ENCODE data around the gene PIGL.

PIGL gene

DNA sequence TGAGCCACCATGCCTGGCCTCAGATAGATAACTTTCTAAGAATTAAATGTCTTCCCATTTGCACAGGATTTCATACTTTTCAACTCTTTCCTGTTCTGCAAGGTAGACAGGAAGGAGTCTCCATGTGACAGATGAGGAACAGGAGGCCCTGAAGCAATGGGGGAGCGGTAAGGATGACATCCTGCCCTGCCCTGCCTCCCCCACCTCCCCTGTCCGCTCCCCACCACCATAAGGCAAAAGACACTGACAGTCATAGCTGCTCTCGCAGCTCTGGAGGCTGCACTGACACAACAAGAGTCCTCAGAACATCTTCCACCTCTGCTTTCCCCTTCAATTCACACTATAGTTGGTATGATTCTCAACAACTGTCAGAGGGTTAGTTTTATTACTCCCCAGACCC, 126.6 kb downstream of the PIGL start:
- no peak overlapping the region for H3K4me3 ChIP-seq (ENCODE audit: low read depth, low read length)
- no peak for TF ChIP-seq CTCF (IDR thresholded peaks at IDR 0.05; ENCODE audit: insufficient read depth, low read depth, low read length, missing control alignments)
- no peak for DNase-seq (ENCODE audit: low read depth)

- DNase-seq (ENCODE audit: low read depth): no peak
- H3K4me3 ChIP-seq (ENCODE audit: low read depth, low read length): no peak overlapping the region
- TF ChIP-seq CTCF (IDR thresholded peaks at IDR 0.05; ENCODE audit: insufficient read depth, low read depth, low read length, missing control alignments): no peak
Measured at GRCh38 chr17:16345565-16345964, 128.6 kb downstream of the PIGL start.

DNA sequence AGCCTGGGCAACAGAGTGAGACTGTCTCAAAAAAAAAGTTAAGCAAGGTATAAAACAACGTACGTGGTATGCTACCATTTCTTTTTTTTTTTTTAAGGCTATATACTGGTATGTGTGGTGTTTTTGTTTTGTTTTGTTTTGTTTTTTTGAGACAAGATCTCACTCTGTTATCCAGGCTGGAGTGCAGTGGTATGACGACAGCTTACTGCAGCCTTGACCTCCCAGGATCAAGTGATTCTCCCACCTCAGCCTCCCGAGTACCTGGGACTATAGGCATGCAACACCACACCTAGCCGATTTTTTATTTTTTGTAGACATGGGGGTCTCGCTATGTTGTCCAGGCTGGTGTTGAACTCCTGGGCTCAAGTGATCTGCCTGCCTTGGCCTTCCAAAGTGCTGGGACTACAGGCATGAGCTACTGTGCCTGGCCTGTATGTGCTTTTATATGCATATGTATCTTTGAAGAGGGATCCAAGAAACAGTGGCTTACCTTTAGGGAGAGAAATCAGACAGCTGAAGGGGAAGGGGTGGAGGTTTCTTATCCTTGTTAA, 129.8 kb downstream of the PIGL start:
- no peak for TF ChIP-seq CTCF (IDR thresholded peaks at IDR 0.05; ENCODE audit: insufficient read depth, low read depth, low read length, missing control alignments)
- no peak for DNase-seq (ENCODE audit: low read depth)
- H3K4me3 ChIP-seq (ENCODE audit: low read depth, low read length): no peak overlapping the region

GRCh38 chr17:16348586-16348985, 131.6 kb downstream of the PIGL start:
- TF ChIP-seq CTCF (IDR thresholded peaks at IDR 0.05; ENCODE audit: insufficient read depth, low read depth, low read length, missing control alignments): no peak
- DNase-seq (ENCODE audit: low read depth): no peak
- no peak overlapping the region for H3K4me3 ChIP-seq (ENCODE audit: low read depth, low read length)

DNA sequence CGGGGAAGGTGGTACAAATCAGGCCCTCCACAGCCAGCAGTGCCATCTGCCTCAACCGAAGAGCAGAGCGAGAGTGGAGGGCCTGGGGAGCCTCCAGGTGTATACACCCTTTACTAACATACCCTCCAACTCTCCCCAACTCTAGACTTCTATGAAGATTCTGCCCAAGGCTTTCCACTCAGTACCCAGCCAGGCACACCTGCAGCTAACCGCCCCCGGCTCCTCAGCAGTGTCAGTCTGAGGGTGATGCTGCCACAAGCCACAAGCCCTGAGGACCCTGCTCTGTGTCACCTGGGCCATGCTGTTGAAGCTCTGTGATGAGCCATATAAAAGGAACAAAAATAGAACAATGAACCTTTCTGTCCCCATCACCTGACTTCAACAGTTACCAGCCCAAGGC, 132.4 kb downstream of the PIGL start:
- no peak for DNase-seq (ENCODE audit: low read depth)
- TF ChIP-seq CTCF (IDR thresholded peaks at IDR 0.05; ENCODE audit: insufficient read depth, low read depth, low read length, missing control alignments): no peak
- H3K4me3 ChIP-seq (ENCODE audit: low read depth, low read length): no peak overlapping the region

- no peak for DNase-seq (ENCODE audit: low read depth)
- H3K4me3 ChIP-seq (ENCODE audit: low read depth, low read length): peak overlapping the region; percentile 97
- no peak for TF ChIP-seq CTCF (IDR thresholded peaks at IDR 0.05; ENCODE audit: insufficient read depth, low read depth, low read length, missing control alignments)
Measured at GRCh38 chr17:16351831-16352230, 134.8 kb downstream of the PIGL start.

GRCh38 chr17:16352303-16352666, 135.3 kb downstream of the PIGL start:
- H3K4me3 ChIP-seq (ENCODE audit: low read depth, low read length): peak overlapping the region; percentile 97
- peak; percentile 59 for DNase-seq (ENCODE audit: low read depth)
- no peak for TF ChIP-seq CTCF (IDR thresholded peaks at IDR 0.05; ENCODE audit: insufficient read depth, low read depth, low read length, missing control alignments)

Data from GM12865 (cell line).